ENCODE results near the gene LRRC72.

GRCh38 chr7:16494551-16494950 is 32.1 kb upstream of the LRRC72 start:
- no peak for TF ChIP-seq CTCF (conservative IDR thresholded peaks at IDR 0.05)
- TF ChIP-seq ZFX (IDR thresholded peaks at IDR 0.05), result no peak

Data from C4-2B (cell line).